ENCODE data around the gene RNF217. TPM values are rescaled to one million over a fixed set of nuclear protein-coding genes. Genes with fewer than 3 reads are reported as not detected.
A peak's percentile ranks its signal among the peaks of the same experiment; 100 is the strongest.
"Not testable (repeated sequence)": the region's sequence is repeated elsewhere in the genome, so short reads cannot be mapped to it uniquely, and the experiment has no call there.

Gene RNF217
- total RNA-seq, 1 donor from 2014 or later = 50.7 TPM

- Mint-ChIP-seq H3K27ac (ENCODE audit: unreplicated experiment) (peak overlapping the region; percentile 78), H3K9me3 (ENCODE audit: unreplicated experiment) (no peaks in the 10 kb centered on the region), H3K4me3 (ENCODE audit: unreplicated experiment) (peak overlapping the region; percentile 94), H3K4me1 (ENCODE audit: unreplicated experiment) (peaks cover 46% of the 10 kb centered on the region), H3K36me3 (ENCODE audit: low read depth, unreplicated experiment) (peaks cover 12% of the 10 kb centered on the region), H3K27me3 (ENCODE audit: unreplicated experiment) (peaks cover 23% of the 10 kb centered on the region)
- no peak for TF ChIP-seq CTCF (IDR thresholded peaks at IDR 0.05; ENCODE audit: unreplicated experiment)
- DNase-seq (ENCODE audit: low spot score) = peak; percentile 44
Observed at GRCh38 chr6:124962639-124963415, 590 bp downstream of the RNF217 start.

GRCh38 chr6:124963416-124963785 is 1.2 kb downstream of the RNF217 start:
- Mint-ChIP-seq H3K27ac (ENCODE audit: unreplicated experiment) (peak overlapping the region; percentile 78), H3K4me1 (ENCODE audit: unreplicated experiment) (peaks cover 48% of the 10 kb centered on the region), H3K27me3 (ENCODE audit: unreplicated experiment) (peaks cover 23% of the 10 kb centered on the region), H3K4me3 (ENCODE audit: unreplicated experiment) (peak overlapping the region; percentile 94), H3K36me3 (ENCODE audit: low read depth, unreplicated experiment) (peaks cover 16% of the 10 kb centered on the region), H3K9me3 (ENCODE audit: unreplicated experiment) (no peaks in the 10 kb centered on the region)
- TF ChIP-seq CTCF (IDR thresholded peaks at IDR 0.05; ENCODE audit: unreplicated experiment) = no peak
- DNase-seq (ENCODE audit: low spot score) = no peak

- Mint-ChIP-seq H3K36me3 (ENCODE audit: low read depth, unreplicated experiment) (peaks cover 16% of the 10 kb centered on the region), H3K4me3 (ENCODE audit: unreplicated experiment) (peak overlapping the region; percentile 94), H3K4me1 (ENCODE audit: unreplicated experiment) (peaks cover 51% of the 10 kb centered on the region), H3K27me3 (ENCODE audit: unreplicated experiment) (peaks cover 23% of the 10 kb centered on the region), H3K27ac (ENCODE audit: unreplicated experiment) (peak overlapping the region; percentile 92), H3K9me3 (ENCODE audit: unreplicated experiment) (no peaks in the 10 kb centered on the region)
- DNase-seq (ENCODE audit: low spot score) = no peak
- no peak for TF ChIP-seq CTCF (IDR thresholded peaks at IDR 0.05; ENCODE audit: unreplicated experiment)
Observed at GRCh38 chr6:124963831-124964763, 1.9 kb downstream of the RNF217 start.

GRCh38 chr6:124964764-124965105 is 2.5 kb downstream of the RNF217 start:
- H3K9me3 Mint-ChIP-seq (ENCODE audit: unreplicated experiment) = no peaks in the 10 kb centered on the region
- peaks cover 23% of the 10 kb centered on the region for H3K27me3 Mint-ChIP-seq (ENCODE audit: unreplicated experiment)
- H3K4me1 Mint-ChIP-seq (ENCODE audit: unreplicated experiment) = peaks cover 51% of the 10 kb centered on the region
- H3K27ac Mint-ChIP-seq (ENCODE audit: unreplicated experiment) = peak overlapping the region; percentile 92
- peaks cover 16% of the 10 kb centered on the region for H3K36me3 Mint-ChIP-seq (ENCODE audit: low read depth, unreplicated experiment)
- H3K4me3 Mint-ChIP-seq (ENCODE audit: unreplicated experiment) = peak overlapping the region; percentile 94
- no peak for TF ChIP-seq CTCF (IDR thresholded peaks at IDR 0.05; ENCODE audit: unreplicated experiment)
- DNase-seq (ENCODE audit: low spot score) = no peak

- Mint-ChIP-seq H3K36me3 (ENCODE audit: low read depth, unreplicated experiment) (peaks cover 16% of the 10 kb centered on the region), H3K4me1 (ENCODE audit: unreplicated experiment) (peaks cover 49% of the 10 kb centered on the region), H3K27ac (ENCODE audit: unreplicated experiment) (peak overlapping the region; percentile 57), H3K4me3 (ENCODE audit: unreplicated experiment) (peak overlapping the region; percentile 94), H3K27me3 (ENCODE audit: unreplicated experiment) (peaks cover 22% of the 10 kb centered on the region)
- not testable (repeated sequence) for DNase-seq (ENCODE audit: low spot score); H3K9me3 Mint-ChIP-seq (ENCODE audit: unreplicated experiment)
Observed at GRCh38 chr6:124965424-124965850, 3.2 kb downstream of the RNF217 start.

Data from endothelial cell (in vitro differentiated cells).